A549 (cell line): ENCODE measurements around the gene NLRC5.

Experiments used
- BHLHE40 ChIP-seq: IDR thresholded peaks from 2 replicates; pipeline ENCODE4 v1.6.1; 2012; ENCODE audit warnings: low read depth, low read length, inconsistent platforms
- CEBPB ChIP-seq, 2 experiments: fragments of >200 bp in 1 of 2; sonication (Bioruptor Twin) in 1 of 2; formaldehyde crosslinking in 1 of 2; IDR thresholded peaks; 2 replicates each; pipeline ENCODE4 v1.6.1; 2012 to 2016
- CHD2 ChIP-seq: fragments of 150-350 bp; IDR thresholded peaks from 2 replicates; pipeline ENCODE4 v1.6.1; 2014; ENCODE audit warnings: low read length; ENCODE audit not compliant: partially characterized antibody
- CHD4 ChIP-seq: fragments of 200-600 bp; sonication (generic); IDR thresholded peaks from 2 replicates; pipeline ENCODE4 v1.6.1; 2016; ENCODE audit warnings: antibody characterized with exemption, mild to moderate bottlenecking, borderline replicate concordance
- CTCF ChIP-seq: fragments of >200 bp; sonication (Bioruptor Twin); formaldehyde crosslinking; IDR thresholded peaks from 3 replicates; pipeline ENCODE4 v1.5.1; 2016
- EP300 ChIP-seq, 2 experiments: fragments of >200 bp; sonication (Bioruptor Twin); formaldehyde crosslinking; IDR thresholded peaks; 2 replicates in 1 of 2; 3 replicates in 1 of 2; pipeline ENCODE4 v1.6.1; 2016 to 2017
- HDAC2 ChIP-seq: fragments of 200-600 bp; sonication (generic); IDR thresholded peaks from 2 replicates; pipeline ENCODE4 v1.6.1; 2016
- JUNB ChIP-seq: fragments of >200 bp; sonication (Bioruptor Twin); formaldehyde crosslinking; IDR thresholded peaks from 2 replicates; pipeline ENCODE4 v1.6.1; 2016
- MYC ChIP-seq: IDR thresholded peaks from 2 replicates; pipeline ENCODE4 v1.6.1; 2012; ENCODE audit warnings: mild to moderate bottlenecking, inconsistent platforms, low read length, improper control_type of control experiment, borderline replicate concordance
- PHF8 ChIP-seq: fragments of 200-600 bp; sonication (generic); IDR thresholded peaks from 2 replicates; pipeline ENCODE4 v1.6.1; 2016; ENCODE audit warnings: low read depth, mild to moderate bottlenecking, antibody characterized with exemption, moderate library complexity, borderline replicate concordance
- POLR2A ChIP-seq: IDR thresholded peaks from 2 replicates; pipeline ENCODE4 v1.6.1; 2012; ENCODE audit warnings: mild to moderate bottlenecking, low read length
- REST ChIP-seq: fragments of 200-600 bp; sonication (generic); IDR thresholded peaks from 2 replicates; pipeline ENCODE4 v1.6.1; 2016; ENCODE audit warnings: antibody characterized with exemption, mild to moderate bottlenecking, moderate library complexity
- RFX5 ChIP-seq: fragments of 450-650 bp; IDR thresholded peaks from 2 replicates; pipeline ENCODE4 v1.7.1; 2014; ENCODE audit warnings: antibody characterized with exemption, mild to moderate bottlenecking, moderate library complexity
- RNF2 ChIP-seq: fragments of 200-600 bp; sonication (generic); IDR thresholded peaks from 2 replicates; pipeline ENCODE4 v1.6.1; 2016; ENCODE audit warnings: low read depth, mild to moderate bottlenecking, antibody characterized with exemption, moderate library complexity, borderline replicate concordance

- no peak for TF ChIP-seq POLR2A
- no peak for TF ChIP-seq CTCF
- TF ChIP-seq CEBPB (IDR thresholded peaks at IDR 0.05), result no peak
- no peak for TF ChIP-seq RNF2
- TF ChIP-seq CHD4, result no peak
- no peak for TF ChIP-seq REST
- TF ChIP-seq CHD2, result no peak
- TF ChIP-seq RFX5, result no peak
- TF ChIP-seq EP300 (IDR thresholded peaks at IDR 0.05), result no peak
- TF ChIP-seq BHLHE40, result no peak
- TF ChIP-seq JUNB, result no peak
- no peak for TF ChIP-seq MYC
- TF ChIP-seq PHF8, result no peak
- no peak for TF ChIP-seq HDAC2
These were observed 43.0 kb downstream of the NLRC5 start for GRCh38 chr16:57032346-57032745.
